GM12864 (cell line): ENCODE measurements around the gene ZNF337.
"Not testable (repeated sequence)": the region's sequence is repeated elsewhere in the genome, so short reads cannot be mapped to it uniquely, and the experiment has no call there.

Source experiments
- DNase-seq: peaks from one replicate; pipeline ENCODE4 v3.0.0-alpha.2; 2011; ENCODE audit warnings: low read depth
- H3K4me3 ChIP-seq: 2 replicates; pipeline ENCODE4 v1.5.1; 2011; ENCODE audit warnings: mild to moderate bottlenecking, low read depth, low read length, control low read depth
- CTCF ChIP-seq: IDR thresholded peaks from 2 replicates; pipeline ENCODE4 v1.5.1; 2011; ENCODE audit warnings: low read depth, mild to moderate bottlenecking, moderate library complexity, low read length, control low read depth, inconsistent platforms; ENCODE audit errors: missing control alignments

Gene ZNF337

GRCh38 chr20:25643716-25644115 is 52.9 kb downstream of the ZNF337 start:
- no peak for TF ChIP-seq CTCF
- DNase-seq, result no peak
- no peak overlapping the region for H3K4me3 ChIP-seq

DNA sequence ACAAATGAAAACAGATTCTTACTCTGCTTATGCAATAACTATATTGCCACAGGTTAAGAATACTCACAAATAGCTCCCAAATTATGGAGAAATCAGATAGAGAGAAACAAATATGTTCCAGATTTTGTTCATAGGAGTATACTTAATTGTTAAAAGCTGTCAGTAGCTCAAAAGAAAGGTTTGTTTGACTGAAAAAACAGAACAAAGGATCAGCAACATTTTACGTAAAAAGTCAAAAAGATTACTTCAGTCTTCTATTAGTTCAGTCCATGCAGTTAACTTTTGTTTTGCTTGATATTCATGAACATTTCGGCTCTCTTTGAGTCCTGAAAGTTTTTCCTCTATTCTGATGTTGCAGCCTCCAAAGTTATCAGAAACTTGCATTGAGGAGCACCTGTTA is 59.4 kb downstream of the ZNF337 start:
- no peak for DNase-seq
- TF ChIP-seq CTCF, result no peak
- no peak overlapping the region for H3K4me3 ChIP-seq

DNA sequence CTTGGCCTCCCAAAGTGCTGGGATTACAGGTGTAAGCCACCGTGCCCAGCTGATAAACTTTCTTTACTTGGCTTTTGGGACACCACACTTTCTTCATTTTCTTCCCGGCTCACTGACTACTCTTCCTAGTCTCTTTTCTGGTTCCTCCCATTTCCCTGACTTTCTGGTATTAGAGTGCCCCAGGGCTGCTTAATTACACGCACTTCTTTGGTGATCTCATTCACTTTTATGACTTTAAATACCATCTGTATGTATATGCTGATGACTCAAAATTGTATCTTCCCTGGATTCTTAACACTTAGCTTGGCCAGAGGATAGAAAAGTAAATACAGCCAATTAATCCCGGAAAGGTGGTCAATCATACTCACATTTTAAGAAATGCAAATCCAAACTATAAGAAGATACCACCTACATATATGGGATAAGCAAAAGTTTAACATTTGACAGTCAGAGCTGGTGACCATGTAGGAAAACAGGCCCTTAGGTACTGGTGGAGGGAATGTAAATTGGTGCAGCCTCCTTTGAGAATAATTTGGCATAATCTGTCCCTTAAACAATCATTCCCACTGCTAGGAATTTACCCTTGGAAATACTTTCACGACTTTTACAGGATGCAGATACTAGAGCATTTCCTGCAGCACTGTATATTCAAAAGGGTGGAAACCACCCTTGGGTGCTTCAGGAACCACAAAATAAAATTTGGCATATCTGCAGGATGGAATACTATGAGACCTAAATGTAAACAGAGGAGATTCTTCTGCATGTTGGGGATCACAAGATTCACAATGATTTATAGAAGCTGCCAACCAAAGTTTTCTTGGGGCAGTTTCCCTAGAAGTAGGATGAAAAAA is 63.5 kb downstream of the ZNF337 start:
- DNase-seq, result no peak
- TF ChIP-seq CTCF, result no peak

GRCh38 chr20:25630615-25631014 is 66.0 kb downstream of the ZNF337 start:
- H3K4me3 ChIP-seq, DNase-seq: not testable (repeated sequence)

More for the DNA sequence above, 63.5 kb downstream of the ZNF337 start:
- H3K4me3 ChIP-seq, result no peak overlapping the region

DNA sequence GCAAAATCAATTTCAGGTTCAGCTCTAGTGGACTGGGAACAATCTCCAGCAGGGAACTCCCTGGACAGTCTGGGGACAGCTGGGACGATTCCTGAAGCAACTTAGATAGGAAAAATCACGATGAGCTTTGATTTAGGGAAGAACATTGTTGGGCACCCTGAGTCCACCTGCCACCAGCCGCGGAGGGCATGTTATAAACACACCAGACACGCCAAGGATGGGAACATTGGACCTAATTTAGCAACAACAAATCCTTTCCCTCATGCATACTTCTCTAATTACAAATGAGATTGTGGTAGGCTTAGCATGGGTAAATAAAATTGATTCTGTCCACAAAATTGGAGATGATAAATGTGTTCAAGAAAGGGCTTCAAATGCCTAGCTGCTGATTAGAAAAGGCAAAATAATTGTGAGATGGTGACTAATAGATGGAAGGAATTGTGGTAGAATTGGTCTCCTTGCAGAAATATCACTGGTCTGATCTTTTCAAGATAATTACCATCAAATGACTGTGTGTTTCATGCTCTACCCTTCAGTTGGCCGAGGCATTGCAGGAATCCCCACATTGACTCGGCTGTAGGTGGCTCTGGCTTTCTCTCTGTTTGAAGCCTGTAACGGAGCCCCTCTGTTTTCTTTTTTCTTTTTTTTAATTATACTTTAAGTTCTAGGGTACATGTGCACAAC is 66.7 kb downstream of the ZNF337 start:
- DNase-seq, result no peak
- no peak overlapping the region for H3K4me3 ChIP-seq
- TF ChIP-seq CTCF, result no peak

- H3K4me3 ChIP-seq, result no peak overlapping the region
- TF ChIP-seq CTCF, result no peak
- DNase-seq, result no peak
Measured at GRCh38 chr20:25626779-25627178, 69.9 kb downstream of the ZNF337 start.

GRCh38 chr20:25624500-25624939 is 72.1 kb downstream of the ZNF337 start:
- no peak for TF ChIP-seq CTCF
- DNase-seq, result no peak

More at GRCh38 chr20:25624500-25624939, 72.1 kb downstream of the ZNF337 start:
- H3K4me3 ChIP-seq, result peak overlapping the region; percentile 85
